Smooth muscle cell (in vitro differentiated cells): Measurements from ENCODE around the gene FOXP1. TPM values are rescaled to one million over a fixed set of nuclear protein-coding genes. Genes with fewer than 3 reads are reported as not detected.
A peak's percentile ranks its signal among the peaks of the same experiment; 100 is the strongest.

ENCODE experiments used
- DNase-seq: peaks from one replicate; lab custom pipeline; 2025; ENCODE audit not compliant: unreplicated experiment; lab: John Stamatoyannopoulos, UW
- H2AFZ ChIP-seq: fragments of 200-600 bp; sonication (generic); 2 replicates; pipeline ENCODE4 v1.6.0; 2016; ENCODE audit warnings: antibody characterized with exemption, low read depth, mild to moderate bottlenecking
- H3F3A ChIP-seq: fragments of 200-600 bp; sonication (generic); 2 replicates; pipeline ENCODE4 v1.6.0; 2017; ENCODE audit warnings: antibody characterized with exemption, low read depth
- H3K27ac ChIP-seq: fragments of 200-600 bp; sonication (generic); 2 replicates; pipeline ENCODE4 v1.5.1; 2016; ENCODE audit warnings: low read depth, mild to moderate bottlenecking
- H3K27me3 ChIP-seq: fragments of 200-600 bp; sonication (generic); 2 replicates; pipeline ENCODE4 v1.6.1; 2016; ENCODE audit warnings: low read depth, mild to moderate bottlenecking
- H3K36me3 ChIP-seq: fragments of 200-600 bp; sonication (generic); 2 replicates; pipeline ENCODE4 v1.5.1; 2016; ENCODE audit warnings: low read depth
- H3K4me1 ChIP-seq: fragments of 200-600 bp; sonication (generic); 2 replicates; pipeline ENCODE4 v1.5.1; 2016; ENCODE audit warnings: low read depth
- H3K4me2 ChIP-seq: fragments of 200-600 bp; sonication (generic); 2 replicates; pipeline ENCODE4 v1.6.0; 2016; ENCODE audit warnings: mild to moderate bottlenecking
- H3K4me3 ChIP-seq: fragments of 200-600 bp; sonication (generic); 2 replicates; pipeline ENCODE4 v1.5.1; 2016; ENCODE audit warnings: mild to moderate bottlenecking
- H3K79me2 ChIP-seq: fragments of 200-600 bp; sonication (generic); 2 replicates; pipeline ENCODE4 v1.6.0; 2016; ENCODE audit warnings: low read depth, mild to moderate bottlenecking
- H3K9ac ChIP-seq: fragments of 200-600 bp; sonication (generic); 2 replicates; pipeline ENCODE4 v1.6.0; 2016; ENCODE audit warnings: low read depth
- H3K9me3 ChIP-seq: fragments of 200-600 bp; sonication (generic); replicated peaks from 2 replicates; pipeline ENCODE4 v1.5.1; 2016; ENCODE audit warnings: low read depth
- H4K20me1 ChIP-seq: fragments of 200-600 bp; sonication (generic); 2 replicates; pipeline ENCODE4 v1.6.0; 2016; ENCODE audit warnings: low read depth
- WGBS: methylation state at CpG from one replicate; pipeline ENCODE4 v1.1.7; 2016; ENCODE audit warnings: low lambda C conversion rate; 5-methylcytosine and 5-hydroxymethylcytosine counted together
- polyA plus RNA-seq: library from polyadenylated mRNA; unstranded; fragments of >200 nt; fragmentation: Nextera tagmentation; extraction: Ambion mirVana; gene quantifications from 2 replicates; pipeline ENCODE4 v1.2.1, GENCODE V29; 2016
- total RNA-seq: library from RNA; depleted of rRNA; stranded (reverse); fragments of >200 nt; gene quantifications from 2 replicates; pipeline ENCODE4 v1.2.3, GENCODE V29; 2014
- TF ChIP-seq, protein P1 (sequence below): fragments of 200-600 bp; sonication (generic); IDR thresholded peaks from 2 replicates; pipeline ENCODE4 v1.5.1; 2017; ENCODE audit warnings: borderline replicate concordance, mild to moderate bottlenecking, antibody characterized with exemption; ENCODE audit not compliant: insufficient read depth, poor library complexity, severe bottlenecking

FOXP1 gene
- total and polyA plus RNA-seq, 2 experiments from 2014 or later: 40.9 to 68.0 TPM

DNA sequence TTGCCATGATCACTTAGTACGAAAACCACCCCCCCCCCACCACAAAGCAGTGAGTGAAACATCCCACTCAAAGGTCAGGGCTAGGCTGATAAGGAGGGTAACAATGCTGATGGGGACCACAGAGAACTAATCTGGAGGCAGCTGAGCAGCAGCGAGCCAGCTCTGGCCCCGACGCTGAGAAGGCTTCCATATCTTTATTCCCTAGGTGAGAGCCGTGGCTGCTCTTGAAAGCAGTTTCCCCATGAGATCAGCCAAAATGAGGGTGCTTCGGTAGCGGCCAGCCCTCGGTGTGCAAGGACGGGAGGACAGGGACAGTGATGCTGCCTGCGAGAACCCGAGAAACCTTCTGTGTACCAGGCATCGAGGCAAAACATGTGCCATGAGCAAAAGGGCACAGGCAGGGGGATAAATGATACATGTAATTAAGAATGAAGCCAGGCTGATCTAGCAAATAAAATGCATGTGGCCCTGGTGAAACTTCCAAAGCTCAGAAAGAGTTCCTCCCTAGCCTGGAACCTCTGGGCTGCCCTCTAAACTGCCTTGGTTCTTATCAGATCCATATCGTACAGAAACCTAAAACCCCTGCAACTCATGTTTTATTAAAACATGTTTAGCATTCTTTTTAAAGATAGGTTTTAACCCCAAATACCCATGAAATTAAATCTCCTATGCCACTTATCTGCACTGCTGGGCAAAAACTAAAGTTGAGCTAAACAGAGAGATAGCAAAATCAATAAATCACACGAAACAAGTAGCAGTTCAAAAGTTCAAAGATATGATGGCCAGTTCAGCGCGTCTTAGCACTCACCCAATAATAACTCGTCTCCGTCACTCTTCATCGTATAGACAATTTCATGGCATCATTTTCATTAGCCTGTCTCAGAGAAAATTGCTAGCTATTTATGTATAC, 337.3 kb downstream of the FOXP1 start:
- Histone ChIP-seq H3K27ac (peak overlapping the region; percentile 62), H3K79me2 (peaks cover 11% of the 10 kb centered on the region), H3K9ac (no peak overlapping the region), H3K36me3 (no peaks in the 10 kb centered on the region), H3K4me2 (peak overlapping the region; percentile 78), H2AFZ (no peak overlapping the region), H3F3A (peaks cover 9% of the 10 kb centered on the region), H3K4me3 (no peak overlapping the region), H3K27me3 (no peaks in the 10 kb centered on the region), H3K4me1 (peaks cover 66% of the 10 kb centered on the region), H4K20me1 (no peaks in the 10 kb centered on the region), H3K9me3 (no peaks in the 10 kb centered on the region)
- WGBS: 45% methylated on average over 19 of the region's 19 CpGs
- TF ChIP-seq, protein P1, sequence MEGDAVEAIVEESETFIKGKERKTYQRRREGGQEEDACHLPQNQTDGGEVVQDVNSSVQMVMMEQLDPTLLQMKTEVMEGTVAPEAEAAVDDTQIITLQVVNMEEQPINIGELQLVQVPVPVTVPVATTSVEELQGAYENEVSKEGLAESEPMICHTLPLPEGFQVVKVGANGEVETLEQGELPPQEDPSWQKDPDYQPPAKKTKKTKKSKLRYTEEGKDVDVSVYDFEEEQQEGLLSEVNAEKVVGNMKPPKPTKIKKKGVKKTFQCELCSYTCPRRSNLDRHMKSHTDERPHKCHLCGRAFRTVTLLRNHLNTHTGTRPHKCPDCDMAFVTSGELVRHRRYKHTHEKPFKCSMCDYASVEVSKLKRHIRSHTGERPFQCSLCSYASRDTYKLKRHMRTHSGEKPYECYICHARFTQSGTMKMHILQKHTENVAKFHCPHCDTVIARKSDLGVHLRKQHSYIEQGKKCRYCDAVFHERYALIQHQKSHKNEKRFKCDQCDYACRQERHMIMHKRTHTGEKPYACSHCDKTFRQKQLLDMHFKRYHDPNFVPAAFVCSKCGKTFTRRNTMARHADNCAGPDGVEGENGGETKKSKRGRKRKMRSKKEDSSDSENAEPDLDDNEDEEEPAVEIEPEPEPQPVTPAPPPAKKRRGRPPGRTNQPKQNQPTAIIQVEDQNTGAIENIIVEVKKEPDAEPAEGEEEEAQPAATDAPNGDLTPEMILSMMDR: no peak
- no peak for DNase-seq

DNA sequence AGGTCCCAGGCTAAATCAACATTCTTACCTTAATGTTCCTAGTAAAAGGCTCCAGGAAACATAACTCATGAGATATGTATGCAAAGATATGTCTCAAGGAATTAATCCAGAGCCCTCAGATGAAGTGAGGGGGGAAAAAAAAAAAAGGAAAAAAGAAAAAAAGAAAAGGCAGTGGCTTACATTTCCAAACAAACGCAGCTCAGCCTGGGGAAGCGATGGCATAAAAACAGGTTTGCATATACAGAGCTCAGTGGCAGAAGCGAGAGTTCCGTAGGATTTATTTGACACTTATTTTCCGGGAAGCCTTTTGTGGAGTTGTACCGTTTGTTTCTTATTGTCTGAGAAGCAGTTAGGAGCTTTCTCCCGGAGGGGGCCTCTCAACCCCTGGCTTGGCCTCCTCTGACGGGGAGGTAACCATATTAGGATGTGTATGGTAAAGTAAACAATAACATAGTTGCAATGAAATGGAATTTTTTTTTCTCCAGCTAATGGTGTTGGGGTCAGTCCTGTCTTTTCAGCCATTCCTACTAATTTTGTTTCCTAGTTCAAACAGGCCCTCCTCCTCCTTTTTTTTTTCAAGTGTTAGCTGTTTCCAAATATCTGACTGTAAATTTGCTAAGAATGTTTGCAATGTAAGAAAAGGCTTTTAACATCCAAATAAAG, 338.6 kb downstream of the FOXP1 start:
- TF ChIP-seq, protein P1: no peak
- H3K9me3 ChIP-seq: no peaks in the 10 kb centered on the region
- H3K4me1 ChIP-seq: peaks cover 72% of the 10 kb centered on the region
- H3K9ac ChIP-seq: peak overlapping the region; percentile 42
- peak overlapping the region; percentile 36 for H3K4me3 ChIP-seq
- 11% methylated on average over 8 of the region's 8 CpGs for WGBS
- no peak for DNase-seq
- H2AFZ ChIP-seq: peak overlapping the region; percentile 14
- H4K20me1 ChIP-seq: no peaks in the 10 kb centered on the region
- no peaks in the 10 kb centered on the region for H3F3A ChIP-seq
- H3K27me3 ChIP-seq: no peaks in the 10 kb centered on the region
- H3K4me2 ChIP-seq: peak overlapping the region; percentile 78
- H3K27ac ChIP-seq: peak overlapping the region; percentile 62
- no peaks in the 10 kb centered on the region for H3K36me3 ChIP-seq
- peaks cover 8% of the 10 kb centered on the region for H3K79me2 ChIP-seq

DNA sequence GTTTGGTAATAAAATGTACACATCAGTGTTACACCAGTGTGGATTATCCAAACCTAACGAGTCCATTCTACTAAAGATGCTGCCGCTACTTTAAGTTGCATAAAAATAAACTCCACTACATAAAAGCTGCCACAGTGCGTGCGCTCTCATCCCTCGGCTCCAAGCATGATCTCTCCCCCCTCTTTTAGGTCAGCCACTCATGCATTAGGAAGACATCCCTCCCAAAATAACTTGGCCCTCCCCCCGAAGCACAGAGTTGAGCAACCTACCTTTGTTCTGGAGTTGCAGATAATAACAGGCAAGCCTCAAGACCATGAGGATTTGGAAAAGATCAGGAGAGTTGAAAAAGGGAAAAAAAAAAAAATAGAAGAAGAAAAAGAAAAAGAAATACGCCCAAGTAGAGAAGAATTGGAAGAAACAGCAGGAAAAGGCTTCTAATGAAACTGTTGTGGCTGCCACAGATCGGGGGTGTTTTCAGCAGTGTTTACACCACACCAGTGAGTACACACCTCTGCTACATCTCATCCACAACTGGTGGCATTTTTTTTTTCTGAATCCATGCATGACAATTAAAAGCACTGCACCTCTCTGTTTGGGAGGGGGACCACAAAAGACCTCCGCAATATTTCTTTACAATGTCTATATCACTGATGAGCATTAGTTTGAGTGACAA, 339.2 kb downstream of the FOXP1 start:
- H3K4me1 ChIP-seq: peaks cover 73% of the 10 kb centered on the region
- DNase-seq: no peak
- H3K79me2 ChIP-seq: peaks cover 6% of the 10 kb centered on the region

More for the DNA sequence above, 339.2 kb downstream of the FOXP1 start:
- no peaks in the 10 kb centered on the region for H3K27me3 ChIP-seq
- no peaks in the 10 kb centered on the region for H3K36me3 ChIP-seq
- H4K20me1 ChIP-seq: no peaks in the 10 kb centered on the region
- peak overlapping the region; percentile 42 for H3K9ac ChIP-seq
- 47% methylated on average over 9 of the region's 9 CpGs for WGBS
- peak overlapping the region; percentile 14 for H2AFZ ChIP-seq
- H3F3A ChIP-seq: no peaks in the 10 kb centered on the region
- peak overlapping the region; percentile 62 for H3K27ac ChIP-seq
- H3K9me3 ChIP-seq: no peaks in the 10 kb centered on the region
- H3K4me3 ChIP-seq: peak overlapping the region; percentile 36
- TF ChIP-seq, protein P1: no peak
- peak overlapping the region; percentile 78 for H3K4me2 ChIP-seq
